Naive thymus-derived CD4-positive, alpha-beta T cell (primary cell): ENCODE measurements around the gene MYLK4. TPM values are rescaled to one million over a fixed set of nuclear protein-coding genes. Genes with fewer than 3 reads are reported as not detected.

Experiments
- polyA plus RNA-seq, 2 donors: library from polyadenylated mRNA; unstranded; fragments of 300-500 nt; fragmentation: Illumina TruSeq; gene quantifications; one replicate each; pipeline ENCODE4 v1.2.3, GENCODE V29; 2021
- total RNA-seq, 6 experiments: library from RNA in 5 of 6; stranded (reverse) in 5 of 6; gene quantifications; 1 replicate in 5 of 6; 2 replicates in 1 of 6; pipeline ENCODE4 v1.2.3 and lab custom pipeline; 2021 to 2026

Gene MYLK4
- total and polyA plus RNA-seq, 7 experiments from 2014 or later = 0.23 to 1.6 (median 0.34) TPM; not detected in 1

Other genes starting within 250 kb of the MYLK4 start
- gene WRNIP1, start 14.5 kb upstream of the MYLK4 start, total RNA-seq = 10 to 100 TPM; 31.2 to 47.6 (median 37.8) TPM
- gene WRNIP1, start 14.5 kb upstream of the MYLK4 start, polyA plus RNA-seq = 10 to 100 TPM; 21.8 to 61.8 TPM
- gene SERPINB1, start 90.9 kb upstream of the MYLK4 start, total RNA-seq = 100 to 1,000 TPM in 1 of 5 experiments, 10 to 100 TPM in 4; 43.8 to 108 (median 62.5) TPM
- 100 to 1,000 TPM; 129 to 135 TPM for gene SERPINB1, start 90.9 kb upstream of the MYLK4 start, polyA plus RNA-seq
- gene SERPINB9, start 152.4 kb upstream of the MYLK4 start, total RNA-seq = 10 to 100 TPM; 25.1 to 74.4 (median 52.0) TPM
- 10 to 100 TPM; 33.1 to 34.1 TPM for gene SERPINB9, start 152.4 kb upstream of the MYLK4 start, polyA plus RNA-seq
- 10 to 100 TPM; 19.7 to 60.5 (median 56.4) TPM for gene SERPINB6, start 220.6 kb upstream of the MYLK4 start, total RNA-seq
- gene SERPINB6, start 220.6 kb upstream of the MYLK4 start, polyA plus RNA-seq = 10 to 100 TPM; 77.9 to 94.2 TPM
- gene NQO2, start 249.0 kb upstream of the MYLK4 start, total RNA-seq = 10 to 100 TPM in 4 of 5 experiments, 1 to 10 TPM in 1; 8.1 to 34.6 (median 22.6) TPM
- gene NQO2, start 249.0 kb upstream of the MYLK4 start, polyA plus RNA-seq = 10 to 100 TPM; 44.4 to 52.0 TPM